ENCODE results near the gene MYH11. TPM values are rescaled to one million over a fixed set of nuclear protein-coding genes. Genes with fewer than 3 reads are reported as not detected.

MYH11 gene
- total RNA-seq, 1 donor from 2014 or later: not detected

- DNase-seq (ENCODE audit: low read depth): no peak
- TF ChIP-seq, protein P1, sequence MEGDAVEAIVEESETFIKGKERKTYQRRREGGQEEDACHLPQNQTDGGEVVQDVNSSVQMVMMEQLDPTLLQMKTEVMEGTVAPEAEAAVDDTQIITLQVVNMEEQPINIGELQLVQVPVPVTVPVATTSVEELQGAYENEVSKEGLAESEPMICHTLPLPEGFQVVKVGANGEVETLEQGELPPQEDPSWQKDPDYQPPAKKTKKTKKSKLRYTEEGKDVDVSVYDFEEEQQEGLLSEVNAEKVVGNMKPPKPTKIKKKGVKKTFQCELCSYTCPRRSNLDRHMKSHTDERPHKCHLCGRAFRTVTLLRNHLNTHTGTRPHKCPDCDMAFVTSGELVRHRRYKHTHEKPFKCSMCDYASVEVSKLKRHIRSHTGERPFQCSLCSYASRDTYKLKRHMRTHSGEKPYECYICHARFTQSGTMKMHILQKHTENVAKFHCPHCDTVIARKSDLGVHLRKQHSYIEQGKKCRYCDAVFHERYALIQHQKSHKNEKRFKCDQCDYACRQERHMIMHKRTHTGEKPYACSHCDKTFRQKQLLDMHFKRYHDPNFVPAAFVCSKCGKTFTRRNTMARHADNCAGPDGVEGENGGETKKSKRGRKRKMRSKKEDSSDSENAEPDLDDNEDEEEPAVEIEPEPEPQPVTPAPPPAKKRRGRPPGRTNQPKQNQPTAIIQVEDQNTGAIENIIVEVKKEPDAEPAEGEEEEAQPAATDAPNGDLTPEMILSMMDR (conservative IDR thresholded peaks at IDR 0.05; ENCODE audit: low read depth, low read length): no peak
- no peak overlapping the region for H3K4me3 ChIP-seq (ENCODE audit: low read depth, low read length)
Observed at GRCh38 chr16:15715221-15715620, 141.6 kb downstream of the MYH11 start.

- no peak for DNase-seq (ENCODE audit: low read depth)
- H3K4me3 ChIP-seq (ENCODE audit: low read depth, low read length): no peak overlapping the region
- TF ChIP-seq, protein P1 (conservative IDR thresholded peaks at IDR 0.05; ENCODE audit: low read depth, low read length): no peak
Observed at GRCh38 chr16:15714393-15715172, 142.2 kb downstream of the MYH11 start.

- TF ChIP-seq, protein P1 (conservative IDR thresholded peaks at IDR 0.05; ENCODE audit: low read depth, low read length): no peak
- H3K4me3 ChIP-seq (ENCODE audit: low read depth, low read length): no peak overlapping the region
- DNase-seq (ENCODE audit: low read depth): no peak
Observed at GRCh38 chr16:15708997-15709396, 147.8 kb downstream of the MYH11 start.

DNA sequence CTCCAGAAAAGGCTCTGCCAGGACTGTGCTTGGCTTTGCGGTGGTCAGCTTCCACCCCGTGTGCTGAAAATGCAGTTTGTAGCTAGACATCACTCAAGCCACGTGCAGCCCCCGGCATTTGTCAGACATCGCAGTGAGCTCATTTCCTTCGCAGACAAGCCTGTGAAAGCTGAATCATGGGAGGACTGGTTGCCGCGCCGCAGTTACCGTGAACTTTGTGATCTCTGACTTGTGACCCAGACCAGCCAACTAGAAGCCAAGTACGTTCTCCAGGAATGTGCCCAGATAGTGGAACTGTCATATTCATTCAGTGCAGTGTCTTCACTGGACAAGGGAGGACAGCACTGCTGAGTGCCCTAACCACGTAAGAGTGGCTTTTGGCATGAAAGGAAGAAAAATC is 148.7 kb downstream of the MYH11 start:
- DNase-seq (ENCODE audit: low read depth): no peak
- no peak overlapping the region for H3K4me3 ChIP-seq (ENCODE audit: low read depth, low read length)
- TF ChIP-seq, protein P1 (conservative IDR thresholded peaks at IDR 0.05; ENCODE audit: low read depth, low read length): no peak

- TF ChIP-seq, protein P1 (conservative IDR thresholded peaks at IDR 0.05; ENCODE audit: low read depth, low read length): no peak
- no peak overlapping the region for H3K4me3 ChIP-seq (ENCODE audit: low read depth, low read length)
- no peak for DNase-seq (ENCODE audit: low read depth)
Observed at GRCh38 chr16:15707332-15707731, 149.5 kb downstream of the MYH11 start.

DNA sequence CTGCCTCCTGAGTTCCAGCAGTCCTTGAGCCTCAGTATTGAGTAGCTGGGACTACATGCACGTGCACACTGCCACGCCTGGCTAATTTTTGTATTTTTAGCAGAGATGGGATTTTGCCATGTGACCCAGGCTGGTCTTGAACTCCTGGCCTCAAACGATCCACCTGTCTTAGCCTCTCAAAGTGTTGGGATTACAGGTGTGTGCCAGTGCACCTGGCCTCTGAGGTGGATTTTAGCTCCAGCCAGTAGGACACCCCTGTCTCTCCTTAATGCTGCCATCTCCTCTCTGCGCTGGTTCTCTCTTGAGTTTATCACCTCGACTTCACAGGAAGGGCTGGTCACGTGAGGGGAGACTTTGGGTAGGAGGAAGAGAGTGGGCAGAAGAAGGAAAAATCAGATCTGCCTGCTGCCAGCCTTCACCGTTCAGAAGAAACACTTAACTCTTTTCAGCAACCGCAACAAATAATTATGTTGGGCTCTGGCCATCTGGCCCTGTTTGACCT is 151.7 kb downstream of the MYH11 start:
- H3K4me3 ChIP-seq (ENCODE audit: low read depth, low read length): no peak overlapping the region
- TF ChIP-seq, protein P1 (conservative IDR thresholded peaks at IDR 0.05; ENCODE audit: low read depth, low read length): no peak
- DNase-seq (ENCODE audit: low read depth): no peak

DNA sequence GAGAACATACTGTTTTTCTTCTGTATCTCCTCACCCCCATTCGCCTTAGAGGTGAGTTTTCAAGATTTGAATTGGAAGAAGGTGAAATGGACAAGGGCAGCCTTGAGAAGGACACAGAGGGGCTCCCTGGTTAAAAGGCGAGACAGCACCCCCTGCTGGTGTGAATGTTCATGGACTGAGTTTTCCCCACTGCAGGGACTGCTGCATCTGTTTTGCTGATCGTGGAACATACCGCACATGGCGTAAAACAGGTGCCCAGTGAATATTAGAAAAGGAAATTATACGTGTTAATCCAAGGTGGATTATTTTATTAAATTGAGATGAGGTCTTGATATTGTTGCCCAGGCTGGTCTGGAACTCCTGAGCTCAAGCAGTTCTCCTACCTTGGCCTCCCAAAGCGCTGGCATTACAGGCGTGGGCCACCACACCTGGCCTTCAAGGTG is 152.3 kb downstream of the MYH11 start:
- no peak overlapping the region for H3K4me3 ChIP-seq (ENCODE audit: low read depth, low read length)
- no peak for DNase-seq (ENCODE audit: low read depth)
- TF ChIP-seq, protein P1 (conservative IDR thresholded peaks at IDR 0.05; ENCODE audit: low read depth, low read length): peak; percentile 87

Measured in epithelial cell of proximal tubule (primary cell).